CD4-positive, alpha-beta T cell treated with Interleukin-21 for 1 hour (primary cell): ENCODE data around the gene SLC34A1.
A peak's percentile ranks its signal among the peaks of the same experiment; 100 is the strongest.
"Not testable (repeated sequence)": the region's sequence is repeated elsewhere in the genome, so short reads cannot be mapped to it uniquely, and the experiment has no call there.

Experiments
- DNase-seq: peaks from one replicate; pipeline ENCODE4 v3.0.0-alpha.2; 2020

The SLC34A1 gene

DNA sequence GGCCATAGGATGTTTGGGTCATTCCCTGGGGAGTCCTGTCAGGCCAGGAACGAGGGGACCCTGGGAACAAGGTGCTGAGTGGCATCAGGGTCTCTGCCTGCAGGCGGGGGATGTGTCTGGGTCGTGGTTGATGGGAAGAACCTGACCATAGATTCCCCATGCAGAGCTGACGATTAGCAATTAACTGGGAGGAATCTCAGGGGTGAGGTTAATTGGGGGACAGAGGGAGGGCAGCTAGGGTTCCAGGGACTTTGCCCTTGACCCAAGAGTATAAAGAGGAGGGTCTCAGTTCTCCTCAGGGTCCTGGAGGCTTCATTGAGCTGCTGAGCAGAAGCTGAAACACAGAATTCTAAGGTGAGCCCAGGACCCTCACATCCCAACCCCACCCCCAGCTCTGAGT lies at the start of gene SLC34A1:
TSS of gene SLC34A1 (plus strand) at position 301 of the 400 bp plus-strand sequence. CDS start 1,308 bp downstream, outside the sequence.
- DNase-seq = no peak

DNA sequence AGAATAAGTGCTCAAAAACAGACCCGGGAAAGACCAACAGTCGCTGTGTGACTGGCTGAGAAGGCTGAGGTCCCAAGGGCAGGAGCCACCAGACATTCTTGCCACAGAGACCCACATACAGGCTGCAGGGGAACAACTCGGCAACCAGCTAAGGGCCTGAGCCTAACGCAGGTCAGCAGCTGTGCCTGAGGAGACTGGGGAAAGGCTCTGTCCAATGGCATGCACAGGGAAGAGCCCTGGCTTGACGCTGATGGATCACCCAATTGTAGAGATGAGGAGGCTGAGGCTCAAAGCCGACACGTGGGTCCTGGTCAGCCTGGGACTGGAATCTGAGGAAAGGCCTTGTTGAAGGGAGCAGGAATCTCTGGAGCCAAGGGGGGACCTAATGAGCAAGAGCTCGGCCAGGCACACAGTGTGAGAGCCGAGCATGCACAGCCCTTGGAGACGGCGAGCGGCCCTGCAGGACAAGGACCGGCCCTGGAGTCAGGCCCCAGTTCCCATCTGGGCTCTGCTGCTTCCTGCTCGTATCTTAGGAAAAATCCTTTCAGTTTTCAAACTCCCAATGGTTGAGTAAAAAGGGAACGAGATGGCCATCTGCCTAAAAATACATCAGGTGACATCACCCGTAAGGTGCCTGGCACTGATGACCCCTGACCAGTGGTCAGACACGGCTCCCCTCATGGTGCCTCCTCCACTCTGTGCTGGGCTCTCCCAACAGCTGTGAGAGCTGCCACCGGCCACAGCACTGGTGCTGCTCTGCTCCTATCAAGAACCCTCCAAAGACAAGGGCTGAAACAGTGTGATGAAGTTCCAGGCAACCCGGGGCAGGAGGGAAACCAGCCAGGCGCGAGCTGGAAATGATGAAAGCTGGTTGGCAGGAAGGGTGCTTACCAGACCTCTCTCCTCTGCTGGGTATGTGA lies 49.2 kb upstream of the SLC34A1 start:
- no peak for DNase-seq

- DNase-seq = no peak
Observed at GRCh38 chr5:177335701-177336065, 48.6 kb upstream of the SLC34A1 start.

- peak; percentile 18 for DNase-seq
Observed at GRCh38 chr5:177336112-177336511, 48.1 kb upstream of the SLC34A1 start.

DNA sequence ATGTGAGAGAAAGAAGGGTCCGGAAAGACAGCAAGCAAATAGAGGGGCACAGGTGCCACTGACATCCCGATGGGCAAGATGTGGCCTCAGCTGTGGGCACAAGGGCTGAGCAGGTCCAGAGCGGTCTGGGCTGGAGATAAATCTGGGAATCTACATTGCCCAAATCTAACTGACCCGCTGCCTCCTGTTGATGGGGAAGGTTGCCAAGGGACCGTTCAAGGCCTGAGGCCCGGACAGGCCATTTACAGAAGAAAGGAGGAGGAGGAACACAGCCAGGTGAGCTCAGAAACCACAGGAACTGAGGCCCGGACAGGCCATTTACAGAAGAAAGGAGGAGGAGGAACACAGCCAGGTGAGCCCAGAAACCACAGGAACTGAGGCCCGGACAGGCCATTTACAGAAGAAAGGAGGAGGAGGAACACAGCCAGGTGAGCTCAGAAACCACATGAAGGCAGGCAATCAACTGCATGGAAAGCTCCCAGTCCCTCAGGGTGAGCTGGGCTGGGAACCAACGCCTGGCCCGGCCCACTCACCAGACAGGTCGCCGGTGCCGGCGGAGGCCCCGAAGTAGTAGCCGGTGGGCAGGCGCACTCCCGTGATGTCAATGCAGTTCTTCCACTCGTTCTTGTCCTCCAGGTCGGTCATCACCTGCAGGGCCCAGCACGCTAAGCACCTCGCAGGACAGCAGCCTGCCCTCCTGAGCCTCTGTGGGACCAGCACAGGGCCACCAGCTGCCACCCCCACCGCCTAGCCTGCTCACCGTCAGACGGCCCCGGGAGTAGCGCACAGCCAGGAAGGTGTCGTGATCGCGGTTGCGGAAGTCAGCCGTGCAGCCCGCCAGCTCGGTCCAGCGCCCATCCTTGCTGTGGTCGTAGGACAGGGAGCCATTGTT lies 47.4 kb upstream of the SLC34A1 start:
- no peak for DNase-seq

GRCh38 chr5:177338251-177339106 lies 45.8 kb upstream of the SLC34A1 start:
- no peak for DNase-seq

DNA sequence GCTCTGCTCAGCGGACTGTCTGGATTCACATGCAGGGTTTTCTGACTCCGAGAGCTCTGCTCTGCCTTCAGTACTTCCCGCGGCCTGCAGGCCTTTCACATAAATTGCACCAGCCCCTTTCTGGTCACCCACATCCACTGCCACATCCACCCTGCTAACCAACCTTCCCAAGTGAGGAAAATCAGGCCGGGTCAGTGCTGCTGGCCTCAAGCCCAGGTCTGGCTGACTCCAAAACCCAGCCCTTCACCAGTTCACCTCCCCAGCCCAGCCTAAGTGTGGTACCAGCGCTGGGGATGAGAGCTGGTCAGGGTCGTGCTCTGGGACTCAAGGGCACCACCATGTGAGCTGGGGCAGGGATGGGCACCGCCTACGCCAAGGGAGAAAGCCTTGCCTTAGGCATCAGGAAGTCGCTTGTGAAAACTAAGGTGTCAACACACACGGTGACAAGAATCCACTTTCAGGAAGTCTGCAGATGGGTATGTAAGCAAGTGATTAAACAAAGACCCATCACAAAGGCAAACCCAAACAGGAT lies 45.1 kb upstream of the SLC34A1 start:
- DNase-seq = no peak

DNA sequence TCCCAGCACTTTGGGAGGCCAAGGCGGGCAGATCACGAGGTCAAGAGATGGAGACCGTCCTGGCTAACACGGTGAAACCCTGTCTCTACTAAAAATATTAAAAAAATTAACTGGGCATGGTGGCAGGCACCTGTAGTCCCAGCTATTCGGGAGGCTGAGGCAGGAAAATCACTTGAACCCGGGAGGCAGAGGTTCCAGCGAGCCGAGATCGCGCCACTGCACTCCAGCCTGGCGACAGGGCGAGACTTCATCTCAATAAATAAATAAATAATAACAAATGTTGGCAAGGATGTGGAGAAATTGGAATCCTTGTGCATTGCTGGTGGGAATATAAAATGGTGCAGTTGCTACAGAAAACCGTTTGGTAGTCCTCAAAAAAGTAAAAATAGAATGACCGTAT lies 41.2 kb upstream of the SLC34A1 start:
- DNase-seq = not testable (repeated sequence)

DNA sequence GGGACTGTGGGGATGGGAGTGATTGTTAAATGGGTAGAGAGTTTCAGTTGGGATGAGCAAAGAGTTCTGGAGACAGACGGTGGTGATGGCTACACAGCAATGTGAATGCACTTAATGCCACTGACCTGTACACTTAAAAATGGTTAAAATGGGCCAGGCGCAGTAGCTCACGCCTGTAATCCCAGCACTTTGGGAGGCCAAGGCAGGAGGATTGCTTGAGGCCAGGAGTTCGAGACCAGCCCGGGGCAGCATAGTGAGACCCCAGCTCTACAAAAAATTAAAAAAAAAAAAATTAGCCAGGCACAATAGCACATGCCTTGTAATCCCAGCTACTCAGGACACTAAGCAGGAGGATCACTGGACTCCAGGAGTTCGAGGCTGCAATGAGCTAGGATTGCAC lies 40.5 kb upstream of the SLC34A1 start:
- DNase-seq = no peak

GRCh38 chr5:177344891-177345290 lies 39.3 kb upstream of the SLC34A1 start:
- DNase-seq = no peak

DNA sequence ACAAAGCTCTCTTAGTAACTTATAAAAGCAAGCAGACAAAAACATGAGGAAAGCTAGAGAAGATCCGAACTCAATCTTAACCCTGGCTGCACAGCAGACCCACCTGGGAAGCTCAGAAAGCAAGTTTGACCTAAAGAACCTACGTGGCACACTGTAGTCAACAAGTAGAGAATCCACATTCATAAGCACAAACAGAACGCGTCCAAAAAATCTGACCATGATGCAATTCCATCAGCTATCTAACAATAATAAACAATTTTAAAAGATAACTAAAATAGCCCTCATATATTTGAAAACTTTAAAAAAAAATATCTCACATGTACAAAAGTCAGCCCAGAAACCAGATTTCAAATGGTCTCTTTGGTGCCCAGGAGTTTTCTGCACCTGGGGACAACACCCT lies 37.4 kb upstream of the SLC34A1 start:
- no peak for DNase-seq

DNA sequence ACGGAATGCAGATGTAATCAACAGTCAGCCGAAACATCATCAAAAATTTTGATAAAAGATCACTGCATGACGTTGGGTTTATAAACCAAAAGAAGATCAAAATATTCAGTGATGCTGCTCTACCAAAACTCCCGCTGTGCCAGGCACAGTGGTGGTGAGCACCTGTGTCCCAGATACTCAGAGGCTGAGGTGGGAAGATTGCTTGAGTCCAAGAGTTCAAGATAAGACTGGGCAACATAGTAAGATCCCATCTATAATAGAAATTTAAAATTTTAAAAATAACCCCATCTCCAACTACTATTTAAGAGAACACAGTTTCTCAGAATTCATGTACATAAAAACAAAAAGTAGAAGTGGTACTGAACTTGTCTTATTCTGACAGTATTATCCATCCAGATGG lies 36.5 kb upstream of the SLC34A1 start:
- DNase-seq = no peak

- DNase-seq = no peak
Observed at GRCh38 chr5:177349362-177349647, 34.9 kb upstream of the SLC34A1 start.

DNA sequence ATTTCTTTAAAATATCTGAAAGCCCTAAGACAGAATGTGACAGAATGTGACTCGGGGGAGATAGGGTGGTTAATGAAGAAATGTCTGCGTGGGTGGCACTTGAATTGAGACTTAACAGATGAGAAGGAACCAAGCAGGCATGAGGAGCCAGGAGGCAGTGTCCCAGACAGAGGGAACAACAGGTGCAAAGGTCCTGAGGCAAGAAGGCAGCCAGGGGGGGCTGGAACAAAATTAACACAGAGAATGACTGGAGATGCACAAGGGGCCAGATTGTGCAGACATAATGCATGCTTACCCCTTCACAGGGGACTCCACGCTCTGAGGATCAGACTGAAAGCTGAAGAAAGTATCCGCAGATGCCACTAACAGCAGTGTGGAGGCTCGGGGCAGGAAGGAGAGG lies 34.5 kb upstream of the SLC34A1 start:
- DNase-seq = no peak

DNA sequence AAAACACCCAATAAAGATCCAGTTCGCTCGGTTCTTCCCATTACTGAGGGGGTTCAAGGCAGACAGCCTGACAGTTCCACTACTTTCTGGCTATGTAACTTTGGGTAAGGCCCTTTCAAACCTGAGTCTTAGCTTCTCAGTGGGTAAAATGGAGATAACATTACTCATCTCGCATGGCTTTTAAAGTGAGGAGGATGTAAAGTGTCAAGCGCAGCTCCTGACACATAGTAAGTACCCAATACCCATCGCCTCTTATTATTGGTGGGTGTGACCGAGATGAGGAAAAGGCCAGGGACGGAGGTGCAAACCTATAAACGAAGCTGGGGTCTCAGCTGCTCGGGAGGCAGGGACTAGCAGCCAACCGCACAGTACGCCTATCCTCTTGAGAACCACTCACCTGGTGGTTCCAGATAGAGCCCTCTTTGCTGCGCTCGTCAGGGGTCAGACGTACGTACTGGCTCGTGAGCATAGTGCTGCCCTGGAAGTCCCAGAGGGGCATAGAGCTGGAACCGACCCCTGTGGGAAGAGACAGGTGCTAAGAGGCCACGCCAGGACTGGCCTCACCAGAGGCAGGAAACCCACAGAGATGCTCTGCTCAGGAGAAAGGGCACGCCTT lies 33.4 kb upstream of the SLC34A1 start:
- no peak for DNase-seq

- peak; percentile 95 for DNase-seq
Observed at GRCh38 chr5:177351392-177352329, 32.6 kb upstream of the SLC34A1 start, which contains the start of gene LMAN2. Gene LMAN2 (minus strand): TSS chr5:177351668. CDS start chr5:177351647, 21 bp downstream.

DNA sequence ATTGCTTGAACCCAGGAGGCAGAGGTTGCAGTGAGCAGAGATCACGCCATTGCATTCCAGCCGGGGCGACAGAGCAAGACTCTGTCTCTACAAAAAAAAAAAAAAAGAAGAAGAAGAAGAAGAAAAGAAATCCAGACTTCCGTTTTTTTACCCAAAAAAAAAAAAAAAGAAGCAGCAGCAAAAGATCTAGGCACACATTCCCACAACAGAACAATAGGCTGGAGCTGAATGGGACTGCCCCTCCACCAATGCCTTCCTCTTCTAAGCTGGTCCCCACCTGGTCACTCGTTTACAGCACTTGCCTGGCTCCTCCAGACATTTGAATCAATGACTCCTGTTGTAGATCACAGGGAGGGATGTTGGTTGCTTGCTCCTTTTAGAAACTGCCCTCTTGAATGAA lies 31.1 kb upstream of the SLC34A1 start:
- DNase-seq = no peak

GRCh38 chr5:177354256-177354655 lies 30.0 kb upstream of the SLC34A1 start:
- DNase-seq = no peak

DNA sequence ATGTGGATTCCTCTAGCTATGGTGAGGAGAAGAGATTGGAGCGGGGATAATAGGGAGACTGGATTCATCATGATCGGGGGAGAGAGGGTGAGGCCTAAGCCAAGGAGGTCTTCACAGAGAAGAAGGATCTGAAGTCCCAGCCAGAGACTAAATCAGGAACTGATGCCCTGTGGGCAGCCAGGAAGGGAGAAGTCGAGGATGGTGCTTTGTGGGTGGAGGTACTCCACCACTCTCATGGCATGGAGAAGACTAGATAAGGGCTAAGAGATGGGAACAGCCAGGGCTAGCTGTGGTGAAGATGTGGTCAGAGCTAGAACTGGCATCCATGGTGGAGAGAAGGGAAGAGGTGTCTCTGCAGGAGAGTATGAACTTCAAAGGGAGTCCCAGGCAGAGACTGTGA lies 29.5 kb upstream of the SLC34A1 start:
- DNase-seq = no peak

DNA sequence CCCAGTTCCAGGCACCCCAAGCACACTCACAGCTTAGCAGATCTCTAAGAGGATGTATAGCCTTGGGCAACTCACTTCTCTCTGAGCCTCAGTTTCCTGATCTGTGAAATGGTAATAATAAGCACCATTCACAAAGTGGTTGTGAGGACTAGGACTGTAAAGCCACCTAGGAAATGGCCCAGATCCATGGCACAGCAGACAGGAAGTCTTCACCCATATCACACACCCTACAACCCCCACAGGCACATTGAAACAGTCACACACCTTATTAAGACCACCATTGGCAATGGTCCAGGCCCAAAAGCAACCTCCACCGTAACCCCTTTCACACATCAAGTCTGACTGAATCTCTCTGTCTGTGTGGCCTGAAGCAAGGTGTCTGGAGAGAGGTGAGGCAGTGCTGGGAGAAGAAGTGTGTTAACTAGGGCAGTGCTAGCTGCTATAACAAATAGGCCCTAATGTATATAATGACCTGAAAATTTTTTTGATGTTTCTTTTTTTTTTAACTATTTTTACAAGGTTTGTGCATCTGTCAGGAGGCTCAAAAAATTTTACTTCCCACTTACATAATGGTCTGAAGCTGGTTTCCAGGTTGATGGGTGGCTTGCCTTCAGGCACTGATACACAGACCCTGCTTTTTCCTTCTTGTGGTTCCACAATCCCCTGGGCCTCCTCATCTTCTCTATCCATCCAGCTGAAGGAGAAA lies 28.9 kb upstream of the SLC34A1 start:
- DNase-seq = no peak

DNA sequence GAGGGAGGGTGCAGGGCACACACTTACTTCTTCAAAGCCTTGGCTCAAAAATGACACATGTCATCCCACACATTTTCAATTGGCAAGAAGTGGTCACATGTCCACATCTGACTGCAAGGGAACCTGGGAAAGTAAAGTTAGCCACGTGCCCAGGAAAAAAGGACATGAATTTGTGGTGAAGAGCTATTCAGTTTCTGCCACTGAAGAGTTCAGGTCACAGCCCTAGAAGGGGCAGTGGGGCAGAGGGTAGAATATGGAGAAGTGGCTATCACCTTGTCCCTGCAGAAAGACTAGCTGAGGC lies 28.4 kb upstream of the SLC34A1 start:
- no peak for DNase-seq
